Activated T-helper 1 cell treated with anti-CD3 and anti-CD28 coated beads, Interleukin-12 subunit alpha, Interleukin-12 subunit beta, Interleukin-2, Interleukin-4 antibody, amounts not matched to agents 30 ng/mL and 10 ng/mL and 1 ng/mL, durations not matched to agents 14 hours and 24 hours and 36 hours (primary cell): ENCODE measurements around the gene MMP2. TPM values are rescaled to one million over a fixed set of nuclear protein-coding genes. Genes with fewer than 3 reads are reported as not detected.

Source experiments
- DNase-seq: peaks from one replicate; pipeline ENCODE4 v3.0.0; 2021; ENCODE audit warnings: low spot score
- H3K27ac Mint-ChIP-seq: one replicate; pipeline ENCODE4 v1.8.0; 2021; ENCODE audit warnings: mild to moderate bottlenecking, mixed read lengths
- H3K27me3 Mint-ChIP-seq: one replicate; pipeline ENCODE4 v1.8.0; 2022; ENCODE audit warnings: mild to moderate bottlenecking, moderate library complexity, mixed read lengths; ENCODE audit not compliant: insufficient read depth
- H3K36me3 Mint-ChIP-seq: one replicate; pipeline ENCODE4 v1.8.0; 2021; ENCODE audit warnings: low read depth, mixed read lengths
- H3K4me1 Mint-ChIP-seq: one replicate; pipeline ENCODE4 v1.8.0; 2021; ENCODE audit warnings: low read depth, mixed read lengths
- H3K4me3 Mint-ChIP-seq: one replicate; pipeline ENCODE4 v1.8.0; 2021; ENCODE audit warnings: mild to moderate bottlenecking, moderate library complexity, mixed read lengths
- H3K9me3 Mint-ChIP-seq: one replicate; pipeline ENCODE4 v1.8.0; 2021; ENCODE audit warnings: mixed read lengths
- intact Hi-C: fragments of 100-400 bp; cut with micrococcal nuclease; formaldehyde crosslinking; loops from one replicate; pipeline ENCODE4 v1.15.1; 2024
- total RNA-seq: library from RNA; stranded (reverse); gene quantifications from 2 replicates; pipeline ENCODE4 v1.2.3, GENCODE V29; 2022

The MMP2 gene
- total RNA-seq, 1 donor from 2014 or later, result not detected

DNA sequence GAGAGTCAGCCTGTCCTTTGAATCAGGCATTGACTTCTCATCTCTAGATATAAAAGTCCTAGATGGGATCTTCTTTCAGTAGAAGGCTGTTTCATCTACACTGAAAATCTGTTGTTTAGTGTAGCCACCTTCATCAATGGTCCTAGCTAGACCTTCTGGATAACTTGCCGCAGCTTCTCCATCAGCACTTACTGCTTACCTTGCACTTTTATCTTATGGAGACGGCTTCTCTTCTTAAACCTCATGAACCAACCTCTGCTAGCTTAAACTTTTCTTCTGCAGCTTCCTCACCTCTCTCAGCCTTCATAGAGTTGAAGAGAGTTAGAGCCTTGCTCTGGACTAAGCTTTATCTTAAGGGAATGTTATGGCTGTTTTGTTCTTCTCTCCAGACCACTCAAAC lies 5.4 kb upstream of the MMP2 start:
- Mint-ChIP-seq H3K4me1 (peaks cover 19% of the 10 kb centered on the region), H3K9me3 (no peaks in the 10 kb centered on the region), H3K27me3 (peaks cover 8% of the 10 kb centered on the region), H3K4me3 (no peak overlapping the region), H3K27ac (no peak overlapping the region), H3K36me3 (no peaks in the 10 kb centered on the region)
- intact Hi-C loops, result loop anchor here (10.0 kb wide), 1 partner anchor 721 kb away; the partner anchor contains the start of gene GNAO1
- no peak for DNase-seq

DNA sequence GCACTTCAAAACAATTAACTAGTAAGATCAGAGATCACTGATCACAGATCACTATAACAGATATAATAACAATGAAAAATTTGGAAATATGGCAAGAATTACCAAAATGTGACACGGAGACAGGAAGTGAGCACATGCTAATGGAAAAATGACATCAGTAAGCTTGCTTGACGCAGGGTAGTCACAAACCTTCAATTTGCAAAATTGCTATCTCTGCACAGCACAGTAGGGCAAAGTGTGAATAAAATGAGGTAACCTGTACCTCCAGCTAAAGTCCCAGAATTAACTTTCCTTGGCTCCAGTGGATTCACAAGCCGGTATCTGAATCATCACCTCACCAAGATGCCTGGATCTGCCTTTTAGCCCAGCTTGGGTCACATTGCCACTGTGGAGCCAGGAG lies 4.2 kb upstream of the MMP2 start:
- H3K27me3 Mint-ChIP-seq, result peaks cover 14% of the 10 kb centered on the region
- H3K4me1 Mint-ChIP-seq, result peaks cover 27% of the 10 kb centered on the region
- no peaks in the 10 kb centered on the region for H3K36me3 Mint-ChIP-seq
- H3K9me3 Mint-ChIP-seq, result no peaks in the 10 kb centered on the region
- no peak for DNase-seq
- H3K27ac Mint-ChIP-seq, result no peak overlapping the region
- no peak overlapping the region for H3K4me3 Mint-ChIP-seq
- intact Hi-C loops, result loop anchor here (10.0 kb wide), 1 partner anchor 720 kb away; the partner anchor contains the start of gene GNAO1

DNA sequence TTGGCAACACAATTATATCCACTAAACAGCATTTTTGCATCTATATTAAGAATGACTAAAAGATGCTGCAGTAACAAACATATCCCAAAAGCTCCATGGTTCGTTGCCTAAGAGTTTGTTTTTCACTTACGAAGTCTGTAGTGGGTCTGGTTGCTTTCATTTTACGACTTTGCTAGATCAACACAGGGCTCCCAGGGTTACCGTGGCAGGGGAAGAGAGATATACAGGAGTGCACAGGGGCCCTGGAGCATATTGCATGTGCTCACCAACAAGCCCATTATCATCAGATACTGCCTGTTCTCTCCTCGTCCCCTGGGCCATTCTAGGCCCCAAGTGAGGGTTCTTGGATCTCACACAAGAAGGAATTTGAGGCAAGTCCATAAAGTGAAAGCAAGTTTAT lies 3.1 kb upstream of the MMP2 start:
- DNase-seq, result no peak
- Mint-ChIP-seq H3K9me3 (no peaks in the 10 kb centered on the region), H3K4me1 (peaks cover 27% of the 10 kb centered on the region), H3K4me3 (no peak overlapping the region), H3K36me3 (no peaks in the 10 kb centered on the region), H3K27ac (no peak overlapping the region), H3K27me3 (peaks cover 23% of the 10 kb centered on the region)
- intact Hi-C loops, result loop anchor here (10.0 kb wide), 1 partner anchor 719 kb away; the partner anchor contains the start of gene GNAO1

DNA sequence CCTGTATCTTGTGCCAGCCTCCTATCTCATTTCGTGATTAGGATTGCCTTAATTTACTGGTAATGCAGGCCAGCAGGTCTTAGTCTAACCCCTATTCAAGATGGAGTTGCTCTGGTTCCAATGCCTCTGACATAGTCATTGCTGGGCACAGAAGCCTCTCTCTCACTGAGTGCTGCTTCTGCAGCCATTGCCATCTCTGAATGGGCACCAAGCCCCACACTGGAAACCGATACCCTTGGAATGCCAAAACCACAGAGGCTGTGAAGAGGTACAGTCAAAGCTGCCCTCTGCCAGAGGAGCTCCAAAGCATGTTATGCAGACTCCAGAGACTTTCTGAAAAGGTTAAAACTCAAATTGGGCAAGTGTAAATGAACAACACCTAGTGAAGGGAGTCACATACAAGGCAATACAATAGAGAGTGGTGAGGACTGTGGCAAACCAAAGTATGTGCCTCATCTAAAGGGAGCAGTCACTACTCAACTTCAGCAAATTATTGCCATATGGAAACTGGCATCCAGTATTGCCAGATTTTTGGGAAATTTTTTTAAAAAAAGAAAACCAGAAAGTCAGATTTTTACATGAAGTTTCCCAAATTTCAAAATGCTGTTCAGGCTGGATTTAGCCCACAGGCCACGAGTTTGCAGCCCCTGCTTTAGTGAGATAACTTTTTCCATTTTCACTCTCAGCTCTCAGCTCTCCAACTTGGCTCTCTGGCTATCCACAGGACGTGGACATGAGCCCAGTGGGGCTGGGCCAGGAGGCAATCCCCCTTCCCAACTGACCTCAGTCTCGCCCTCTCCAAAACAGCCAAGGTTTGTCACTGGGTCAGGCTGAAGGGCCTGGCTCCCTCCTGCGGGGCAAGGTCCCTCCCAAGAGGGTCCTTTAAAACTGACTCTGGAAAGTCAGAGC lies 2.1 kb upstream of the MMP2 start:
- Mint-ChIP-seq H3K9me3 (no peaks in the 10 kb centered on the region), H3K27ac (no peak overlapping the region), H3K27me3 (peaks cover 27% of the 10 kb centered on the region), H3K4me1 (peaks cover 18% of the 10 kb centered on the region), H3K36me3 (no peaks in the 10 kb centered on the region), H3K4me3 (no peak overlapping the region)
- DNase-seq, result no peak
- intact Hi-C loops, result loop anchor here (10.0 kb wide), 1 partner anchor 718 kb away; the partner anchor contains the start of gene GNAO1

DNA sequence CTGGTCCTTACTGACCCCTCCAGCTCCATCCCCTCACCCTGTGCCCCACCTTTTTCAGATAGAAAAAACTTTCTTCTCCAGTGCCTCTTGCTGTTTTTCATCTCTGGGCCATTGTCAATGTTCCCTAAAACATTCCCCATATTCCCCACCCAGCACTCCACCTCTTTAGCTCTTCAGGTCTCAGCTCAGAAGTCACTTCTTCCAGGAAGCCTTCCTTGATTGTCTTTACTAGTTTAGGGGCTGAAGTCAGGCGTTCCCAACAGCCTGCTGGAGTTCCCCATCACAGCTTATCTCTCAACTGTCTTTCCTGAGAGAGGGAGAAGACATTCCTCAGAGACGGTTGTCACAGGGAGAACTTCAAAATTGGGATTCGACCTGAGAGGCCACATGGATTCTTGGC lies 1.3 kb upstream of the MMP2 start:
- no peaks in the 10 kb centered on the region for H3K9me3 Mint-ChIP-seq
- no peak overlapping the region for H3K4me3 Mint-ChIP-seq

DNA sequence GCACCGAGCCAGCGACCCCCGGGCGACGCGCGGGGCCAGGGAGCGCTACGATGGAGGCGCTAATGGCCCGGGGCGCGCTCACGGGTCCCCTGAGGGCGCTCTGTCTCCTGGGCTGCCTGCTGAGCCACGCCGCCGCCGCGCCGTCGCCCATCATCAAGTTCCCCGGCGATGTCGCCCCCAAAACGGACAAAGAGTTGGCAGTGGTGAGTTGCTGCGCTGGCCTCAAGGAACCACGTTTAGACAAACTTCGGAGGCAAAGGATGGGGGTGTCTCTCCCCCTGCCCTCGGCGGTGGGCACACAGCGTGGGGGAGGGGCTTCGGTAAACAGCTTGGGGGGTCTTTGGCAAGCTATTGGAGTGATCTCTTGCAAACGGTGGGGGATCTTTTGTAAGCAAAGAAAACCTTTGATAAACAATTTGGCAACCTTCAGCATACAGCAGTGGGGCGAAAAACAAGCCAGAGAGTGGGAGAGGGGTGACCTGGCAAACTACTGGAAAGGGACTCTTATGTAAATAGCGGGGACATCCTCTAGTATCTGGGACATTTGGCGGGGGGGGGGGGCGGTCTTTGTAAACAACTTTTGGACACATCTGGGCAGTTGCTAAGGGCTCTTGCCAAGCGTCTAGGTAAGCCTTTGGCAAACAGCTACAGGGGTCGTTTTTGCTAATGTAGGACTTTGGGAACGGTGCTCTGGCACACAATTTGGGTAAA lies 587 bp downstream of the MMP2 start:
- DNase-seq, result no peak
- Mint-ChIP-seq H3K4me3 (peak overlapping the region; percentile 43), H3K36me3 (no peaks in the 10 kb centered on the region), H3K4me1 (peaks cover 10% of the 10 kb centered on the region), H3K9me3 (no peaks in the 10 kb centered on the region), H3K27ac (no peak overlapping the region), H3K27me3 (peaks cover 29% of the 10 kb centered on the region)
- intact Hi-C loops, result loop anchor here (10.0 kb wide), 1 partner anchor 715 kb away; the partner anchor contains the start of gene GNAO1

More for the DNA sequence above, 1.3 kb upstream of the MMP2 start:
- intact Hi-C loops, result loop anchor here (10.0 kb wide), 1 partner anchor 717 kb away; the partner anchor contains the start of gene GNAO1
- no peak for DNase-seq
- Mint-ChIP-seq H3K4me1 (peaks cover 15% of the 10 kb centered on the region), H3K27ac (no peak overlapping the region), H3K27me3 (peaks cover 27% of the 10 kb centered on the region), H3K36me3 (no peaks in the 10 kb centered on the region)

DNA sequence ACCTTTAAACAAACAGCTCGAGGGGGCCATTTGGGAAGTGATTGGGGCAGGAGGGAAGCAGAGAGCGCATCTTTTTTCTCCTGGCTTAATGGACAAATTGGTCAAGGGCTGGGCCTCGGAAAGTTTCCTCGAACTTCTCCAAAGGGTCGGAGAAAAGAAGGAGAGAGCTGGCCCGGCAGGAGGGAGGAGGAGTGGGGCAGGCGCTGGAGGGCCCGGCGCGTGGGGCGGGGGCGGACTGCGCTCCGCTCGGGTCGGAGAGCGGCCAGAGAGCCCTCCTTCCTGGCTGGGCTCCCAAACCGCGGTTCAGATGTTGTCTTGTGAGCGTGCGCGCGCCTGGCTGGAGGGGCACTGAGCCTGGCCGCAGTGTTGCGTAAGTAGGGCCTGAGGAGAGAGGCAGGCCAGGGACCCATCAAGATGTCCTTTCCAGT lies 1.2 kb downstream of the MMP2 start:
- peaks cover 29% of the 10 kb centered on the region for H3K27me3 Mint-ChIP-seq
- H3K4me3 Mint-ChIP-seq, result no peak overlapping the region
- no peak overlapping the region for H3K27ac Mint-ChIP-seq
- no peaks in the 10 kb centered on the region for H3K36me3 Mint-ChIP-seq
- intact Hi-C loops, result no loop called here
- H3K4me1 Mint-ChIP-seq, result peaks cover 10% of the 10 kb centered on the region
- DNase-seq, result no peak
- H3K9me3 Mint-ChIP-seq, result no peaks in the 10 kb centered on the region

DNA sequence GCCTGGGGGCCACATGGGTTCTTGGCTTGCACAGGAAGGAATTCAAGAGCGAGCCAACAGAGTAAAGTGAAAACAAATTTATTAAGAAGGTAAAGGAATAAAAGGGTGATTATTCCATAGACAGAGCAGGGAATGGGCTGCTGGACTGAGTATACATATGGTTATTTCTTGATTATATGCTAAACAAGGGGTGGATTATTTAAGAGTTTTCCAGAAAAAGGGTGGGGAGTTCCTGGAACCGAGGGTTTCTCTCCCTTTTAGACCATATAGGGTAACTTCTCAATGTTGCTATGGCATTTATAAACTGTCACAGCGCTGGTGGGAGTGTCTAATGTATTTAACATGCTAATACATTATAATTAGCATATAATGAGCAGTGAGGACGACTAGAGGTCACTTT lies 2.0 kb downstream of the MMP2 start:
- H3K4me1 Mint-ChIP-seq, result peaks cover 10% of the 10 kb centered on the region
- no peaks in the 10 kb centered on the region for H3K36me3 Mint-ChIP-seq
- no peak for DNase-seq
- no peak overlapping the region for H3K27ac Mint-ChIP-seq
- intact Hi-C loops, result no loop called here
- peaks cover 29% of the 10 kb centered on the region for H3K27me3 Mint-ChIP-seq
- no peaks in the 10 kb centered on the region for H3K9me3 Mint-ChIP-seq
- H3K4me3 Mint-ChIP-seq, result no peak overlapping the region

DNA sequence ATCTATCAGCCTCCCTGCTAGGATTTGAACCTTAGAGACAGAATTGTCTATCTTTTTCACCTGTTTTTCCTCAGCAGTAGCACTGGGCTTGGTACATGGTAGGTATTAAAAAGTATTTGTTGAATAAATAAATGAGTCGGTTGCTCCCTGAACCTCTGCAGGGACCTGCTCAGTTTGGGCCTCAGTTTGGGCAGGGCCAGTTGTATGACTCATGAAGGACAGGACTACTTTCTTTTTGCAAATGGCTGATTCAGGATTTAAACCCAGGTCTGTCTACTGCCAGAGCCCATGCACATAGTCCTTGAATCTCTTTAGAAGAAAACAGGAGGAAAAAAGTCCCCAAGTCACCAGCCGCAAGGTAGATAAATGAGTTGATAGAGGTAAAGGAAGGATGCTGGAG lies 3.1 kb downstream of the MMP2 start:
- no peak for DNase-seq
- Mint-ChIP-seq H3K9me3 (no peaks in the 10 kb centered on the region), H3K4me1 (peaks cover 10% of the 10 kb centered on the region), H3K4me3 (no peak overlapping the region), H3K27me3 (peaks cover 29% of the 10 kb centered on the region), H3K27ac (no peak overlapping the region), H3K36me3 (no peaks in the 10 kb centered on the region)
- intact Hi-C loops, result no loop called here

DNA sequence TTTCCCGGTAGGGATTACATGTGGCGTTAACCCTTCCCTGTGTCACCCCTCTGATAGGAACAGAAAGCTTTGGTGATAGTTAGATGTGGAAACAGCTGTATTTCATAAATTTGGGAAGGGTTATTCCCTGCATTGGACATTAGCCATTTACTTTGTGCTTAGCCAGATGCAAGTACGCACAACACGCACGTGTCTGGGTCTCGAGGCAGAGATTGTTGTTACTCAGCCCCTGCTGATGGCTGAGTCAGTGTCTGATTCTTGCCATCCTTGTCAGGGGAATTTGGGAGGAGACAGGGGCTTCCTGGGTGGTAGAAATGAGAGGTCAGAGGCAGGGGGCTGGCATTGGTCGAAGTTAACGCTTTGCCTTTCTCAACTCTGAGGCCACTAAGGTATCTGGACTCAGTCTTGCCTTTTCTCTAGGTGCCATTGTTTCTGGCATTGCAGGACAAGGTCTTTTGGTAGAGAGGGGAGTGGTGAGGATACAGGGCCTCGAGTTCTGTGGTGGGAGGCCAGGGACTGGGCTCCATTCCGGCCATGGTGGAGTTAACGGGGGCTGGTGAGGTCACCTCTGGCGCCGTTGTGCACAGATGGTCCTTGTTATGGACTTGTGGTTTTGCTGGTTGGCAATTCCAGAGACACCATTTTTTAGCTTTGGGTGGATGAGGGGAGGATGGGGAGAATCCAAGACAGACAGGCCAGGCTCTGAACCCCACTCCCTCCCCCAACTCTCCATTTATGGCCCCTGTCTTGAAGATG lies 8.2 kb downstream of the MMP2 start:
- H3K27ac Mint-ChIP-seq, result no peak overlapping the region
- H3K4me1 Mint-ChIP-seq, result no peaks in the 10 kb centered on the region
- H3K36me3 Mint-ChIP-seq, result no peaks in the 10 kb centered on the region
- intact Hi-C loops, result no loop called here
- peaks cover 2% of the 10 kb centered on the region for H3K27me3 Mint-ChIP-seq
- no peaks in the 10 kb centered on the region for H3K9me3 Mint-ChIP-seq
- no peak overlapping the region for H3K4me3 Mint-ChIP-seq
- no peak for DNase-seq

DNA sequence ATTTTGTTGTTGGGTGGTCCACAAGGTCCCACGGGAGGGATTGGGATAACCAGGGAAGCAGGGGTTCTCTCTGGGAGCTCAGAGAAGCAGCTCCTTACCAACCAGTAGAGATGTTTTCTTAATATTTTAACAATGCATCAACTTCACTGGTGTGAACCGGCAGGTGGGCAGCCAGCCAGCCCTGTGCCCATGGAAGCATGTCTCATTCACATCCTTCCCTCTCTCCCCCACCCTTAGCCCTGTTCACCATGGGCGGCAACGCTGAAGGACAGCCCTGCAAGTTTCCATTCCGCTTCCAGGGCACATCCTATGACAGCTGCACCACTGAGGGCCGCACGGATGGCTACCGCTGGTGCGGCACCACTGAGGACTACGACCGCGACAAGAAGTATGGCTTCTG lies 9.3 kb downstream of the MMP2 start:
- Mint-ChIP-seq H3K4me1 (no peaks in the 10 kb centered on the region), H3K9me3 (no peaks in the 10 kb centered on the region)
- intact Hi-C loops, result no loop called here

DNA sequence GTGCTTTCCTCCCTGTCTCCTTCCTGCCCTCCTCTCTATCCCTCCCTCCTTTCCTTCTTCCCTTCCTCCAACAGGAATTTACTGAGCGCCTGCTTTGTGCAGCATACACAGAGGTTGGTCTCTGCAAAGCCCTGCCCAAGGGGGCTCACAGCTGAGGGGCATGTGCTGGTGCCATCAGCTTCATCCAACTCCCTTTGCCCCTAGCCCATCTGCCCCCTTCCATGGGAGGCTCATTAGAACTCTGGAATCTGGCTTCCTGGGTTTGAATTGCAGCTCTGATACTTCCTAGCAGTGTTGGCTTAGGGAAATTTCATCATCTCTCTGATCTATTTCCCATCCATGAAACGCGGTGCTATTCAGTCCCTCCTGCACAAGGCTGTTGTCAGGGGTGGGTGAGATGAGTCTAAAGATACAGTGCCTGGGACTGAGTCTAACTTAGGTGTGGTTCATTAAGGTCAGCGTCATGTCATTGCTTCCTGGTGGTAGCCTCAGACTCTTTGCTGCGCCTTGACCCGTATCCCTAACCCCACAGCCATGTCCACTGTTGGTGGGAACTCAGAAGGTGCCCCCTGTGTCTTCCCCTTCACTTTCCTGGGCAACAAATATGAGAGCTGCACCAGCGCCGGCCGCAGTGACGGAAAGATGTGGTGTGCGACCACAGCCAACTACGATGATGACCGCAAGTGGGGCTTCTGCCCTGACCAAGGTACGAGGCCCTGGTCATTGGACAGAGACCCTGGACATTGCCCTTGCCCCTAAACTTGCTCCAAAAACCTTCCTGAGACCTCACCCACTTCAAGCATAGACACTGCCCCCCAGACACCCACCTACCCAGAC lies 10.3 kb downstream of the MMP2 start:
- Mint-ChIP-seq H3K36me3 (no peaks in the 10 kb centered on the region), H3K4me1 (no peaks in the 10 kb centered on the region), H3K27ac (no peak overlapping the region), H3K9me3 (no peaks in the 10 kb centered on the region), H3K4me3 (no peak overlapping the region), H3K27me3 (no peaks in the 10 kb centered on the region)
- intact Hi-C loops, result no loop called here
- DNase-seq, result no peak

More for the DNA sequence above, 9.3 kb downstream of the MMP2 start:
- DNase-seq, result no peak
- H3K36me3 Mint-ChIP-seq, result no peaks in the 10 kb centered on the region
- H3K27me3 Mint-ChIP-seq, result no peaks in the 10 kb centered on the region
- no peak overlapping the region for H3K4me3 Mint-ChIP-seq
- no peak overlapping the region for H3K27ac Mint-ChIP-seq
